WI38 (cell line): ENCODE measurements around the gene COL4A2.

Source experiments
- H3K4me3 ChIP-seq: 2 replicates; pipeline ENCODE4 v1.5.1; 2011; ENCODE audit warnings: low read depth, mild to moderate bottlenecking, control low read depth, low read length
- TF ChIP-seq, protein P1 (sequence below): IDR thresholded peaks from 2 replicates; pipeline ENCODE4 v1.5.1; 2012; ENCODE audit warnings: low read depth, mild to moderate bottlenecking, control low read depth, low read length

Gene COL4A2

DNA sequence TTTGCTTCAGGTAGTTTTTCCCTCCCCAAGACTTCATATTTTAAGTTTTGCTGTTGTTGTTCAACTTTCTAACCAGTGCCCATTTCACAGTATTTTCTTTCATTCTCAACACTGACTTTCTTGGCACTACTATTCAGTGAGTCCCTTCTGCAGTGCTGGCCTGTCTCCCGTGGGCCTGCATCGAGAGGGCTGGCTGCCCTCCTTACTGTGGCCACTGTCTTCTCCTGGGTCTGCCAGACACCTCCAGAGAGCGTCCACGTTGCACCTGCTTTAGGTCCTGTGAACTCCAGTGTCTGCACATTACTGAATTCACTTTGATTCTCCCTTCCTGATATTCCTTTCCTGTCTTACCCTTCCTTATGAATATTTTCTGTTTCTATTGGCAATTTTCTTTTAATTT is 27.4 kb upstream of the COL4A2 start:
- TF ChIP-seq, protein P1, sequence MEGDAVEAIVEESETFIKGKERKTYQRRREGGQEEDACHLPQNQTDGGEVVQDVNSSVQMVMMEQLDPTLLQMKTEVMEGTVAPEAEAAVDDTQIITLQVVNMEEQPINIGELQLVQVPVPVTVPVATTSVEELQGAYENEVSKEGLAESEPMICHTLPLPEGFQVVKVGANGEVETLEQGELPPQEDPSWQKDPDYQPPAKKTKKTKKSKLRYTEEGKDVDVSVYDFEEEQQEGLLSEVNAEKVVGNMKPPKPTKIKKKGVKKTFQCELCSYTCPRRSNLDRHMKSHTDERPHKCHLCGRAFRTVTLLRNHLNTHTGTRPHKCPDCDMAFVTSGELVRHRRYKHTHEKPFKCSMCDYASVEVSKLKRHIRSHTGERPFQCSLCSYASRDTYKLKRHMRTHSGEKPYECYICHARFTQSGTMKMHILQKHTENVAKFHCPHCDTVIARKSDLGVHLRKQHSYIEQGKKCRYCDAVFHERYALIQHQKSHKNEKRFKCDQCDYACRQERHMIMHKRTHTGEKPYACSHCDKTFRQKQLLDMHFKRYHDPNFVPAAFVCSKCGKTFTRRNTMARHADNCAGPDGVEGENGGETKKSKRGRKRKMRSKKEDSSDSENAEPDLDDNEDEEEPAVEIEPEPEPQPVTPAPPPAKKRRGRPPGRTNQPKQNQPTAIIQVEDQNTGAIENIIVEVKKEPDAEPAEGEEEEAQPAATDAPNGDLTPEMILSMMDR, result no peak
- no peak overlapping the region for H3K4me3 ChIP-seq

DNA sequence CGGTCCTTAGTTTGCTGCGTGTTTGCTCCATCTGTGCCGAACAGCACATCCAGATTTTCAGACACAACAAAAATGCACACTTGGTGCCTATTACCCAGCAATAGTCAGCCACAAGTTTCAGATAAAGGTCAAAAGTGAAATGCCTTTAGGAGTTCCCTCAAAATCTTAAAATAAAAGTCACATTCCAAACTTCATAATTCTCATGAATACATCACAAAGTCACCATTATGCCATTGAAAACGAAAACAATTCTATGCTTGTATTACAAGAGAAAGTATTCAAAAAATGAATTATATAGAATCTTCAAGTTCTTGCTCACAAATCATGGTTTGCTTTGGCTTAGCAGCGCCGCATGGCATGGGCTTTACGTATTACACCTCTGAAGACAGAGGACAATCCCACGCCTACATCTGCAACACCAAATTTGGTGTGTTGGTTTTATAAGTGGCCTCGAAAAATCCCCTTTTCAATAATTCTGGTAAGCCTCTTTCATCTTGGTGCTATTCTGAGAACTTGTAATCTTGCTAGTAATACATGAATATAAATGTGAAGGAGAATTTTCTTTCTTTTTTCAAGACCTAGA is 26.8 kb upstream of the COL4A2 start:
- TF ChIP-seq, protein P1, result no peak
- H3K4me3 ChIP-seq, result no peak overlapping the region

DNA sequence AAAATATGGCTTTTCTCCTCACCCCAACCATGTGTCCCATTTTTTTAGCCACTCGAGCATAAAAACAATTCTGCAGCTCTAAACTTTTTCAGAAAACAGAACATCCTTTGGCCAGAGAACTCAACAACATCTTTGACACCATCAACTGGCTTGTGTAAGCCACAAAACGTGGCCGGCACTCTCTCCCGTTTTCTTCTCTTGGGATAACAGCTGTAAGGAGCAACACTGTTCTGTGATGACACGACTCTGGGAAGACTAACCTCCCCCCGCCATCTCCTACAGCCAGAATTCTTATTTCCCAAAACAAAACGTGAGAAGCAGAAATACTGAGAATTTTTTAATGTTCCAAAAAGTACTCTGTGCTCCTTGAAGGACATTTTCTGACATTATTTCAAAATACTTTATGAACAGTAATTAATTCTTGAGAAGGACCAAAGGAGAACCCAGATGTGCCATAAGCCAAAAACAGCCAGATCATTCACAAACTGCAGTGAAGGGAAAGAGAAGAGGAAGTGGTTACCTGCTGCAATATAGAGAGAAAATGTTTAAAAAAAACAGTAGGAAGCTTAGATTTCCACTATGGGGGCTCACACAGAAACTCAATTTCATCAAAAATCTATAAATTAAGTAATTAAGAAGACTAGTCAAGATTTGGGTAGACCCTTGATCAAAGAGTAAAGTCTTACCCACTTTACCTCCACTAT is 25.9 kb upstream of the COL4A2 start:
- TF ChIP-seq, protein P1, result no peak
- no peak overlapping the region for H3K4me3 ChIP-seq

DNA sequence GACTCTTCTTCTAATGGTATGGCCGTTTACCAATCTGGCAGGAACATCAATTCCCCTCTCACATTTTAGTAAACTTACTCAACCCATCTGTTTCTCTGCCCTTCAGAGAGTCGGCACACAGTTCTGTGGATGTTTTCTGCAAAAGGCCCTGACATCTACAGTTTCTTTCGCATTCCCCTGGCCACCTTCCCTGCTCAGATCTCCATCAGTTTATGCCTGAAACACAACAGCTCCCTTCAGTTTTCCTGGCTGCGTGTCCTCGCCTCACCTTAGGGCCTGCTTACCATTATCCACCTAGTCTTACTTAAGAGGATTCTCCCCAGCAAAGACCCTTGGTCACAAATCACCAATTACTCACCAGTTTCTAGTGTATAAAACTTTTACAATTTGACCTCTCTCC is 25.3 kb upstream of the COL4A2 start:
- TF ChIP-seq, protein P1, result no peak
- no peak overlapping the region for H3K4me3 ChIP-seq

DNA sequence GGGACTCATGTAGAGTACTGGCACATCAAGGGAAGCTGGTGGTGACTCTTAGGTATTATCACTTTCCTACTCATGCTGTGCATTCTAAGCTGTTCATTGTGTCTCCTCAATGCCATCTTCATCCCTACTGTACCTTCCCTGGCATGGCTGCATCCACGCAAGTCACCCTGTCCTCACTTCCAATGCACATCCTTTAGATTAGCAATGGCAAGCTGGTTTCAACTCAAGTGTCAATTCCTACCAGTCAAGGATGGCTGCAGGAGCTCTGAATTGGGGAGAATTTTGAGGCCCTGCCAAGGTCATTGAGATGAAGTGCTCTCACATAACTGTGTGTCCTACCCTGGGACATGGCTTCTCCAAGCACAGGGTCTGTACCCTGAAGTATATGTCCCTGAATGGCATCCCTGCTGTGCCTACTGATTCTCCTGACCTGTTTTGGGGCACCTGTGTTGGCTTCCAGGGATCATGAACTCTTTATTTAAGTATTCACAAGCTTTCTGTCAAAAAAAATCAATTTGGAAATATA is 24.7 kb upstream of the COL4A2 start:
- TF ChIP-seq, protein P1, result no peak
- no peak overlapping the region for H3K4me3 ChIP-seq

DNA sequence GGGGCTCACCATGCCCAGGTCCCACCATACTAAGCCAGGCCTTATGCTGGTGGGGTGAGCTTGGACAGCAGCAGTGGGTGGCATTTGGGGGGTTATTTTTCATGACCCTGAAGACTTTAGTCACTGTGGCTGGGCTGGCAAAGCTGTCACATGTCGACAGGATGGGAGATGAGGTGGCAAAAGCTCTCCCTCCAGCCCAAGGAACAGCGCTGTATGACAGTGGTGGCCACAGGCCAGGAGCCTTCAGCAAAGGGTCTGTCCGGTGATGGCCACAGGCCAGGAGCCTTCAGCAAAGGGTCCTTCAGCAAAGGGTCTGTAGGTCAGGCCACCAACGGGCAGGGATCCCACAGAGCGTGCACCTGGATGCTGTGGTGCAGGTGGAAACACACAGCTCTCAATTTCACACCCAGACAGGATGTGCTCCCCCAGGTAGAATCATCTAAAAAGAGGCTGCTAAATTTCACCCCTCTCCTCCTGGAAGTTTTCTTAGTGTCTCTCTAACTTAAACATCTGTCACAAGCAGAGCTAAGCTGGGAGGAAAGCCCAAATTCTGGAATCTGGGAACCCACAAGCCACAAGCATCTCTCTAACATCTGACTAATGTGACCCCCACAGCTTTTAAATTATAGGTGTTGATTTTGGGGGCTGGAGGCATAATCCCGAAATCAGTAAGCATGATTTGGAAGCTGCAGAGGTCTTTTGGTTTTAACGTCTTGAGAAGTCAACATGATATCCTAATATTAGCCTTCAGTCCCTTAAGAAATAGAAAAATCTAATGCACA is 23.2 kb upstream of the COL4A2 start:
- TF ChIP-seq, protein P1, result no peak
- H3K4me3 ChIP-seq, result no peak overlapping the region
